ENCODE results near the gene CRBN.

CRBN gene

GRCh38 chr3:3109407-3110298, 69.8 kb downstream of the CRBN start:
- no peak for DNase-seq

GRCh38 chr3:3107858-3108257, 71.6 kb downstream of the CRBN start:
- no peak for DNase-seq

- DNase-seq, result no peak
These were observed 72.3 kb downstream of the CRBN start for GRCh38 chr3:3107181-3107580.

DNA sequence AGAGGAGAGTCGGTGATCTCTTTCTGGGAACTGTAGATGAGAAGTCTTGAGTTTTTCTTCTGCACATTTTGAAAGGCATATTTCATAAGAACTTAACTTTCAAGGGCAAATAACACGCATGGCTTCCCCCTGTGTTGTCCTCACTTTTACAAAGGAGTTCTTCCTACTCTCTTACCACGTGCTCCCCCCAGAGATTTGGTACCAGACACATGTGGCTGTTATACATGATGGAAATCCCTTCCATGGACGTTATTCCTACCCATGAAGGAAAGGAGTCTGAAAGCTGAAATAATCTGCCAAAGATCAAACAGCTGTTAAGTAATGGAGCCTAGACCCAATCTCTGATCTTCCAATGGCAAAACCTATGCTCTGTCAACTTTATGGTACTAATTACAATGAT, 73.7 kb downstream of the CRBN start:
- no peak for DNase-seq

GRCh38 chr3:3105246-3105645, 74.2 kb downstream of the CRBN start:
- DNase-seq, result no peak

DNA sequence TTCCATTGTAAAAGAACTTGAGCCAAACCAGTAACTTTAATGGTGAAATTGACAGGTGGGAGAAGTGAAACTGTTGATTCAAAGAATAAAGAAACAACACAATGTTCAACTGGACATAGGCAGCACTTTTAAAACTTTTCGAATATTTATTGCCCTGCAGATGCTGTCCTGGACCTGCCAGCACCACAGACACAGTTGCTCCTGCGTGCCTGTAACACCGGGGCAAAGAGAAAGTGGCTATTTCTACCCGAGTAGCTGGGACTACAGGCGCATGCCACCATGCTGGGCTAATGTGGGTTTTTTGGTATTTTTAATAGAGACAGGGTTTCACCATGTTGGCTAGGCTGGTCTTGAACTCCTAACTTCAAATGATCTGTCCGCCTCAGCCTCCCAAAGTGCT, 76.7 kb downstream of the CRBN start:
- DNase-seq, result no peak

- DNase-seq, result no peak
These were observed 77.6 kb downstream of the CRBN start for GRCh38 chr3:3101660-3102458.
